IPS-NIHi11 (cell line): ENCODE results near the gene NDUFAF2.

Experiments used
- DNase-seq: peaks from one replicate; pipeline ENCODE4 v3.0.0; 2012; ENCODE audit warnings: mixed read lengths, low spot score

Gene NDUFAF2

GRCh38 chr5:61123145-61123544 lies 178.1 kb downstream of the NDUFAF2 start:
- DNase-seq, result no peak

GRCh38 chr5:61130289-61130688 lies 185.3 kb downstream of the NDUFAF2 start:
- no peak for DNase-seq

- peak; percentile 11 for DNase-seq
These were observed 187.6 kb downstream of the NDUFAF2 start for GRCh38 chr5:61132559-61132958.

- no peak for DNase-seq
These were observed 192.8 kb downstream of the NDUFAF2 start for GRCh38 chr5:61137835-61138234.

- peak; percentile 14 for DNase-seq
These were observed 194.3 kb downstream of the NDUFAF2 start for GRCh38 chr5:61139094-61139873.

GRCh38 chr5:61139931-61140330 lies 194.9 kb downstream of the NDUFAF2 start:
- no peak for DNase-seq

- no peak for DNase-seq
These were observed 196.8 kb downstream of the NDUFAF2 start for GRCh38 chr5:61141801-61142200.

- DNase-seq, result no peak
These were observed 197.4 kb downstream of the NDUFAF2 start for GRCh38 chr5:61142391-61142790.

GRCh38 chr5:61142811-61143210 lies 197.8 kb downstream of the NDUFAF2 start:
- DNase-seq, result no peak

- no peak for DNase-seq
These were observed 203.5 kb downstream of the NDUFAF2 start for GRCh38 chr5:61148515-61148914.

- no peak for DNase-seq
These were observed 206.9 kb downstream of the NDUFAF2 start for GRCh38 chr5:61151893-61152292.

- no peak for DNase-seq
These were observed 214.1 kb downstream of the NDUFAF2 start for GRCh38 chr5:61159070-61159469.

- no peak for DNase-seq
These were observed 214.8 kb downstream of the NDUFAF2 start for GRCh38 chr5:61159836-61160235.

- no peak for DNase-seq
These were observed 215.5 kb downstream of the NDUFAF2 start for GRCh38 chr5:61160497-61160896.

GRCh38 chr5:61162010-61162831 lies 217.2 kb downstream of the NDUFAF2 start, which contains the start of gene SMIM15:
Gene SMIM15 (minus strand): TSS chr5:61162468. CDS start chr5:61160171, 2,297 bp downstream.
- DNase-seq, result peak; percentile 93

- DNase-seq, result no peak
These were observed 218.0 kb downstream of the NDUFAF2 start for GRCh38 chr5:61162832-61163567.

- DNase-seq, result no peak
These were observed 218.9 kb downstream of the NDUFAF2 start for GRCh38 chr5:61163905-61164304.

GRCh38 chr5:61167382-61167781 lies 222.4 kb downstream of the NDUFAF2 start:
- peak; percentile 39 for DNase-seq

- DNase-seq, result no peak
These were observed 223.9 kb downstream of the NDUFAF2 start for GRCh38 chr5:61168951-61169350.

- no peak for DNase-seq
These were observed 226.5 kb downstream of the NDUFAF2 start for GRCh38 chr5:61171479-61171878.

- no peak for DNase-seq
These were observed 231.6 kb downstream of the NDUFAF2 start for GRCh38 chr5:61176631-61177030.

- no peak for DNase-seq
These were observed 232.1 kb downstream of the NDUFAF2 start for GRCh38 chr5:61177070-61177469.
